ENCODE results near the gene NPY1R.

NPY1R gene

GRCh38 chr4:163303069-163303468 lies 29.3 kb downstream of the NPY1R start:
- Histone ChIP-seq H3K36me3 (ENCODE audit: insufficient read depth, low read length) (no peaks in the 10 kb centered on the region), H3K9me3 (ENCODE audit: insufficient read depth, low read depth, low read length) (no peaks in the 10 kb centered on the region), H3K27me3 (ENCODE audit: insufficient read depth, low read length, poor library complexity, severe bottlenecking) (no peaks in the 10 kb centered on the region), H3K4me1 (ENCODE audit: insufficient read depth, low read length, poor library complexity, severe bottlenecking) (no peaks in the 10 kb centered on the region), H3K4me2 (ENCODE audit: low read depth, low read length, poor library complexity, severe bottlenecking) (no peak overlapping the region), H2AFZ (ENCODE audit: low read length) (no peak overlapping the region), H3F3A (ENCODE audit: low read depth) (no peaks in the 10 kb centered on the region), H3K79me2 (ENCODE audit: insufficient read depth, low read length) (no peaks in the 10 kb centered on the region), H3K9me2 (replicated peaks; ENCODE audit: low read depth, low read length) (no peaks in the 10 kb centered on the region), H3K4me3 (ENCODE audit: low read length, poor library complexity, severe bottlenecking) (no peak overlapping the region), H4K20me1 (ENCODE audit: insufficient read depth, low read length, poor library complexity, severe bottlenecking) (no peaks in the 10 kb centered on the region), H3K9ac (ENCODE audit: low read depth, low read length, poor library complexity, severe bottlenecking) (no peak overlapping the region)
- TF ChIP-seq CTCF (conservative IDR thresholded peaks at IDR 0.05; ENCODE audit: low read length) (no peak), EZH2phosphoT487 (IDR thresholded peaks at IDR 0.05; ENCODE audit: borderline replicate concordance) (no peak)

DNA sequence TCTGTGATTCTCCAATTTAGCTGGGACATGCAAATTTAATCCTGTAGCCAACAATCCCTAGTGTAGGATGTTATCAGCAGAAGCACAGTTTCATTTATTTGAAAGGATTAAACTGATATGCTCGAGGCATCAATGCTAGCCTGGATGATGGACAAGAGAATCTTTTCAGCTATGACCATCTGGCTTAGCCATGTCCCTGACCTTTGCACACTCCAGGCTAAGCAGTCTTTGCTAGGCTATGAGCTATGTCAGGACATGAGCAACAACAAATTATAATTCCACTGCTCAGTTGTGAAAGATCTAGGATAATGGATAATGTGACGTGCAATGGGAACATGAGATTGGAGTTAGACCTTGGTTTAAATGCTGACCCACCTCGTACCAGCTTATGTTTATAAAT lies 32.0 kb downstream of the NPY1R start:
- no peaks in the 10 kb centered on the region for H3K27me3 ChIP-seq (ENCODE audit: insufficient read depth, low read length, poor library complexity, severe bottlenecking)
- H3F3A ChIP-seq (ENCODE audit: low read depth): no peaks in the 10 kb centered on the region
- H3K36me3 ChIP-seq (ENCODE audit: insufficient read depth, low read length): no peaks in the 10 kb centered on the region
- H3K9me3 ChIP-seq (ENCODE audit: insufficient read depth, low read depth, low read length): no peaks in the 10 kb centered on the region
- no peaks in the 10 kb centered on the region for H3K79me2 ChIP-seq (ENCODE audit: insufficient read depth, low read length)
- no peaks in the 10 kb centered on the region for H3K9me2 ChIP-seq (replicated peaks; ENCODE audit: low read depth, low read length)
- H3K9ac ChIP-seq (ENCODE audit: low read depth, low read length, poor library complexity, severe bottlenecking): no peak overlapping the region
- no peak overlapping the region for H3K4me3 ChIP-seq (ENCODE audit: low read length, poor library complexity, severe bottlenecking)
- no peaks in the 10 kb centered on the region for H4K20me1 ChIP-seq (ENCODE audit: insufficient read depth, low read length, poor library complexity, severe bottlenecking)
- no peaks in the 10 kb centered on the region for H3K4me1 ChIP-seq (ENCODE audit: insufficient read depth, low read length, poor library complexity, severe bottlenecking)
- no peak overlapping the region for H3K4me2 ChIP-seq (ENCODE audit: low read depth, low read length, poor library complexity, severe bottlenecking)
- no peak overlapping the region for H2AFZ ChIP-seq (ENCODE audit: low read length)
- TF ChIP-seq EZH2phosphoT487 (IDR thresholded peaks at IDR 0.05; ENCODE audit: borderline replicate concordance) (no peak), CTCF (conservative IDR thresholded peaks at IDR 0.05; ENCODE audit: low read length) (no peak)

DNA sequence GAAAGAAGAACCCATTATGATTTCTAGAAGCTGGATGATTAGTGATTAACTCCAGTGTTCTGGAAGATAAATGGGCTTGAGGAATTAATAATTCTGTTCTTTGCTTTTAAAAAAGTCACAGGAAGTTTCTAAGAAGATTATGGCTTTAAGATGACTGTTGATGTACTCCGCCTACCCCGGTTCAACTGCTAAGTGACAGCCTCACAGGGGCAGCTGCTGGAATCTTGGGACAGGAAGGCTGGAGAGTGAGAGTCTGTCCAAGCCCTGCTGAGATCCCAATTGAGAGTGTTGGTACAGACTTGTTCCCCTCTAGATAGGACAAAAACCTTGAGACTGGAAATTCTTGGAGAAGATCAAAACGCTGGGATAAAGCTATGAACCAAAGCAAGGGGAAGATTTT lies 37.3 kb downstream of the NPY1R start:
- H3K4me2 ChIP-seq (ENCODE audit: low read depth, low read length, poor library complexity, severe bottlenecking): no peak overlapping the region
- H2AFZ ChIP-seq (ENCODE audit: low read length): no peak overlapping the region
- no peaks in the 10 kb centered on the region for H3K27me3 ChIP-seq (ENCODE audit: insufficient read depth, low read length, poor library complexity, severe bottlenecking)
- no peaks in the 10 kb centered on the region for H3K4me1 ChIP-seq (ENCODE audit: insufficient read depth, low read length, poor library complexity, severe bottlenecking)
- no peaks in the 10 kb centered on the region for H3K79me2 ChIP-seq (ENCODE audit: insufficient read depth, low read length)
- H3K36me3 ChIP-seq (ENCODE audit: insufficient read depth, low read length): no peaks in the 10 kb centered on the region
- no peak overlapping the region for H3K9ac ChIP-seq (ENCODE audit: low read depth, low read length, poor library complexity, severe bottlenecking)
- H3F3A ChIP-seq (ENCODE audit: low read depth): no peaks in the 10 kb centered on the region
- TF ChIP-seq CTCF (conservative IDR thresholded peaks at IDR 0.05; ENCODE audit: low read length) (no peak), EZH2phosphoT487 (IDR thresholded peaks at IDR 0.05; ENCODE audit: borderline replicate concordance) (no peak)
- no peaks in the 10 kb centered on the region for H4K20me1 ChIP-seq (ENCODE audit: insufficient read depth, low read length, poor library complexity, severe bottlenecking)
- H3K9me3 ChIP-seq (ENCODE audit: insufficient read depth, low read depth, low read length): no peaks in the 10 kb centered on the region
- no peak overlapping the region for H3K4me3 ChIP-seq (ENCODE audit: low read length, poor library complexity, severe bottlenecking)
- no peaks in the 10 kb centered on the region for H3K9me2 ChIP-seq (replicated peaks; ENCODE audit: low read depth, low read length)
